CD4-positive, alpha-beta T cell treated with Interleukin-6 at 100 ng/mL for 8 hours (primary cell): ENCODE data around the gene TBXT.
"Not testable (repeated sequence)": the region's sequence is repeated elsewhere in the genome, so short reads cannot be mapped to it uniquely, and the experiment has no call there.

Experiments
- DNase-seq: peaks from one replicate; pipeline ENCODE4 v3.0.0-alpha.2; 2020; ENCODE audit warnings: mixed read lengths, low spot score

TBXT gene

GRCh38 chr6:166172546-166172945, 4.9 kb upstream of the TBXT start:
- DNase-seq = no peak

GRCh38 chr6:166169549-166170421, 2.1 kb upstream of the TBXT start:
- no peak for DNase-seq

GRCh38 chr6:166168616-166169548, 1.2 kb upstream of the TBXT start:
- no peak for DNase-seq

DNA sequence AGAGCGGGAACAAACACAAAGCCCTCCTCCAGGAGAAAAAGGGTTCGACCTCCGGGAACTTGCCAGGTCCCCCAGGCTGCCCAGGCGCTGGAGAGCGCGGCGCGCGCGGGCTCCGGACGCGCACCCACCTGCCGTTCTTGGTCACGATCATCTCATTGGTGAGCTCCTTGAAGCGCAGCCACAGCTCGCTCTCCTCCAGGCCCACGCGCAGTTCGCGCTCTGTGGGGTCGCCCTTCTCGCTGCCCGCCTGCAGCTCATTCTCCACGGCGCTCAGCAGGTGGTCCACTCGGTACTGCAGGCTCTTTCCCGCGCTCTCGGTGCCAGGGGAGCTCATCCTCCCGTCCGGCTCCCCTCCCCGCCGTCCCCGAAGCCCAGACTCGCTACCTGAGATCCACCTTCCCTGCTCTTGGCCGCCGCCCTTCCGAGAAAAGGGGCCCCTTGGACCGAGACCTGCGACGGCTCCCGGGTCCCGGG, 356 bp downstream of the TBXT start:
- DNase-seq = no peak

GRCh38 chr6:166166314-166167257, 1.1 kb downstream of the TBXT start:
- DNase-seq = no peak

DNA sequence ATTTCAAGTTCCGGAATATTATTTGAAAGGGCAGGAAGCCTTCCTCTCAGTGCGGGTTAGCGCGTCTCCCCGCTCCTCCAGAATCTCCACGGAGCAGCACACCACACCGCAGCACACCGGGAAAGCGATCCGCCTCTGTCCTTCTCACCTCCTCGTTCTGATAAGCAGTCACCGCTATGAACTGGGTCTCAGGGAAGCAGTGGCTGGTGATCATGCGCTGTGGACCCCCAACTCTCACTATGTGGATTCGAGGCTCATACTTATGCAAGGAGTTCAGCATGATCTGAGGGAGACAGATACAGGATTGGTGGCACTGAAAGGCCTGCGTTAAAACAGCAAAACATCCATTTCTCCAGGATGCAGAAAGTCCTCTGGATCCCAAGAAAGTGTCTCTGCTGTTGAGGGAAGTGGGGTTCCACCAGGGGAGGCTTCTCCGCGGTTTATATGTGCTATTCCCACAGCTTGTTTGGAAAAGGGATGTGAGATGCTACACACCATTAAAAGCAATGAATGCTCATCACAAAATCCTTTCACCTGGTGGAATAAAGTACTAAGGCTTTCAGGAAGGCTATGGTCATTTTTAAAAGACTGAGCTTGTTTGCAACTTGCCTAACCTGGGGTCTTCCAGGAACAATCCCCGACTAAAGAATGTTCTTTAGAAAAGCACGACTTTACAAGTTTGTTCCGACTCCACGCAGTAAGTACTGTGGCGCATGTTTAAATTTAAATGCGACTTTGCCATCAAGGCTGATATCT, 1.9 kb downstream of the TBXT start:
- no peak for DNase-seq

DNA sequence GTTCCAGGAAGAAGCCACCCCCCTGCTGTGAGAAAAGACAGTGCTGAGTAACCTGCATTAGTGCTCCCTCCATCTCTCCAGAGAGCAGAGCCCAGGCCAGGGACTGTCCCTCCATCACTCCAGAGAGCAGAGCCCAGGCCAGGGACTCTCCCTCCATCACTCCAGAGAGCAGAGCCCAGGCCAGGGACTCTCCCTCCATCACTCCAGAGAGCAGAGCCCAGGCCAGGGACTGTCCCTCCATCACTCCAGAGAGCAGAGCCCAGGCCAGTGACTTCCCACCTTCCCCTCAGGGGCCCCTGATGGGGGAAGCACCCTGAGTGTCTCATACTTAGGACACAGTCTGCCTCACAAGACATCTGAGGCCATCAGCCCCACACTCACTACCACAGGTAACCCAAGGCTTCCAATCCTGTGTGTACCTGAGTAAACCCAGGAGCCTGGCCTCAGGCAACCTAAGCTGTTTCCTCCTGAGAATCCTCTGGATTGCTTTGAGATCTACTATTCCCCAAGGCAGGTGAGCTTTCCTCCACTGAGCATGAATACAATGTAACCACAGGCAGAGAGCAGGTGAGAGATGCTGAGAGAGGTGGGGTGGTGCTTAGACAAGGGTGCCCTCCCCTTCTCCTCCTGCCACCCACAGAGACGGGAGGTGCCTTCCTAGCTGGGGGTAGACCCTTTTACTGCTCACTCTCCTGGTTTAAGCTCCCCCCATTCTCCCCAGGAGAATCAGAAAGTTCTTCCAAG, 4.9 kb downstream of the TBXT start:
- DNase-seq = no peak

GRCh38 chr6:166157930-166158617, 9.6 kb downstream of the TBXT start:
- no peak for DNase-seq

DNA sequence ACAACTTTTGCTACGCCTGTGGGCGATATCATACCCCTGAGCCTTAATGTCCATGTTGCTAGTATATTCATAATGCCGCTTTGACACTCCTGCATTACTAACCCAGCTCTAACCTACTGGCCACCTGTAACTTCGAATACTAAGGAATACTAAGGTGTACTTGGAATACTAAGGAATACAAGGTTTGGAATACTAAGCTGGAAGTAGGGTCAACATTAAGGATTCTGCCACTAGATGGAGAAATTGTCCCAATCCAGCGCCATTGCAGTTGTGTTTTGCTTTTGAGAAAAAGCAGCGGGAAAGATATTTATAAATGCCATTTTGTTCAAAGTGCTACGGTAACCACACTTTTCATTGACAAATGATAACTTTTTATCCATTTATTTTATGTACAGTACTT, 10.7 kb downstream of the TBXT start:
- no peak for DNase-seq

DNA sequence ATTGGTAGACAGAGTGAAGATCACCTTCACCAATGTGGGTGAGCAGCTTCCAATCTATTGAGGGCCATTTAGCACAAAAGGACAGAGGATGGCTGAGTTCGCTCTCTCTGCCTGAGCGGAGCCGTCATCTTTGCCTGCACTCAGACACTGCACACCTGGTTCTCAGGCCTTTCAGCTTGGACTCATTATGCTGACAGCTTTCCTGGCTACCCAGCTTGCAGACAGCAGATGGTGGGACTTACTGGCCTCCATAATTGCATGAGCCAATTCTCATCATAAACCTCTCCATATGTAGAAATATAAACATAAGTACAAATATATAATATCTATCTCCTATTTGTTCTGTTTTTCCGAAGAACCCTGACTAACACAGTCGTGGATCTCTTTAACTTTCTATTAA, 13.7 kb downstream of the TBXT start:
- no peak for DNase-seq

GRCh38 chr6:166152660-166153059, 15.0 kb downstream of the TBXT start:
- no peak for DNase-seq

DNA sequence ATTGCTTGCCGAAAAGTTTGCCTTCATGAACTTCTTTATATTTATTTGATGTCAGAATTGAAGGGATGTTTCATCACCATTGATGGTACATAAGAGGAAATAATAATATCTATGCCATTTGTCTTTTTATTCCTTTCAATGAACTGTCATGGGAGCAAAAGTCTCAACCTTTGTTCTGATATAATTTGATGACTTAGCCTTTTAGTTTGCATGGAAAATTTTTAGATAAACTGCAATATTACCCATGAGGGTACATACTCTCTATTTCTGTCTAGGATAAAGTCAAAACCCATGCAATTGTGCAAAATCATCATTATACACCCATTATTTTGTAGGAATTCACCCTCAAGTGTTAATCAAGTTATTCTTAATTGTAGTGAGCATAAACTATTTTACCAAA, 15.9 kb downstream of the TBXT start:
- no peak for DNase-seq

- no peak for DNase-seq
Observed at GRCh38 chr6:166145751-166146150, 21.9 kb downstream of the TBXT start.

DNA sequence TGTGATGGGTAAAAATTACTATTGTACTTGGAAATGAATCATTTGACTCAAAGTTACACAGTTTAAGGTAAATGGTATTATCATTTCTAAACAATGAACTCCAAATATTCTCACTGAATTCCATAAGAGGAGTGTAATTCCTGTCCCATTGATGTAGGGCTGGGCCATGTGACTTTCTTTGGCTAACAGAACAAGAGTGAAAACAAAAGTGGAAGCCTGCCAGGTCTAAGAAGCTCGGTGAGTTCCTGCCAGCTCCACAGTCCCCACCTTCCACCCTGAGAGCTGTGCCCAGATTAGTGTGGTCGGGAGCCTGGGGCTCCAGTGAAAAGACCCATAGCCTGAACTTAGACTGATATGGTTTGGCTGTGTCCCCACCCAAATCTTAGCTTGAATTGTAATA, 24.6 kb downstream of the TBXT start:
- no peak for DNase-seq

GRCh38 chr6:166127624-166128472, 39.8 kb downstream of the TBXT start:
- no peak for DNase-seq

GRCh38 chr6:166123115-166123514, 44.5 kb downstream of the TBXT start:
- not testable (repeated sequence) for DNase-seq

DNA sequence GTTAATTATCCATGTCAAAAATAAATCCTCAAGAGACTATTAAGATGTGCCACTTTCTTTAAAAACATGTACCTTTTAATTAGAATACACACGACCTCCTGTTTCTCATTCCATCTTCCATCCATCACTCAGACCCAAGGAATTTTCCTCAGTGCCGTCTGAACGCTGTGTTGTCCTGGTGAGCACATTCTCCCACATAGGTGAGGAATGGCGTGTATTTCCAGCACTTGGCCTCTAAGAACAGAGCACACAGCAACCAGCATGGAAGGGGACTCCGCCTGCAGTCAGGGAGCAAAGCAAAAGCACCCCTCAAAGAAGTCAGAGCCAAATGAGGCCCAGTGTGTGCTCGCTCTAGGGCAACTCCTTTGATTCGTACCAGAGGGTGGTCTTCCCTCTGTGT, 45.9 kb downstream of the TBXT start:
- no peak for DNase-seq

GRCh38 chr6:166119116-166119911, 48.3 kb downstream of the TBXT start:
- DNase-seq = no peak
